Measurements from ENCODE around the gene SLC35F1.

DNA sequence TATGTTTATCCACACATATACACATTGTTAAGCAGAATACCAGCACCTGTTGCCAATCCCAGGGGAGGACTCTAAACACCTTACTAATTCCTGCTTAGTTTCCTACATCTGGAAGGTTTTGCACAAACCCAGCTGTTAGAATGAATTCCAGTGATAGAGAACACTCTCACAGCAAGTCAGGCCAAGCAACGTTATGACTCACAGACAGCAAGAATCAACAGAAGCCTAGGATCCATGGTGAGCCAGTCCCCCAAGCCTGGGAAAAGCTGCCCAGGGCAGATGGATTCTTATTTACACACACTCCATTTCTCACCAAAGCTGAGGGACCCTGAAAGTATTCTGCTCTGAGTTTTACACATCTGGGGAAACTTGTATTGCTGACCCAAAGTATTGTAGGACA lies 291.7 kb downstream of the SLC35F1 start:
- TF ChIP-seq, protein P1, sequence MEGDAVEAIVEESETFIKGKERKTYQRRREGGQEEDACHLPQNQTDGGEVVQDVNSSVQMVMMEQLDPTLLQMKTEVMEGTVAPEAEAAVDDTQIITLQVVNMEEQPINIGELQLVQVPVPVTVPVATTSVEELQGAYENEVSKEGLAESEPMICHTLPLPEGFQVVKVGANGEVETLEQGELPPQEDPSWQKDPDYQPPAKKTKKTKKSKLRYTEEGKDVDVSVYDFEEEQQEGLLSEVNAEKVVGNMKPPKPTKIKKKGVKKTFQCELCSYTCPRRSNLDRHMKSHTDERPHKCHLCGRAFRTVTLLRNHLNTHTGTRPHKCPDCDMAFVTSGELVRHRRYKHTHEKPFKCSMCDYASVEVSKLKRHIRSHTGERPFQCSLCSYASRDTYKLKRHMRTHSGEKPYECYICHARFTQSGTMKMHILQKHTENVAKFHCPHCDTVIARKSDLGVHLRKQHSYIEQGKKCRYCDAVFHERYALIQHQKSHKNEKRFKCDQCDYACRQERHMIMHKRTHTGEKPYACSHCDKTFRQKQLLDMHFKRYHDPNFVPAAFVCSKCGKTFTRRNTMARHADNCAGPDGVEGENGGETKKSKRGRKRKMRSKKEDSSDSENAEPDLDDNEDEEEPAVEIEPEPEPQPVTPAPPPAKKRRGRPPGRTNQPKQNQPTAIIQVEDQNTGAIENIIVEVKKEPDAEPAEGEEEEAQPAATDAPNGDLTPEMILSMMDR (IDR thresholded peaks at IDR 0.05) = no peak
- TF ChIP-seq EZH2 (IDR thresholded peaks at IDR 0.05) = no peak
- TF ChIP-seq EZH2phosphoT487 (IDR thresholded peaks at IDR 0.05) = no peak
